Neural progenitor cell (in vitro differentiated cells): ENCODE results near the gene TMEM198.

Experiments
- EZH2 ChIP-seq: fragments of 200-600 bp; sonication (generic); IDR thresholded peaks from 2 replicates; pipeline ENCODE4 v1.6.1; 2017; ENCODE audit warnings: antibody characterized with exemption, mild to moderate bottlenecking, moderate library complexity
- TF ChIP-seq, protein P1 (sequence below): fragments of 200-600 bp; sonication (generic); IDR thresholded peaks from 2 replicates; pipeline ENCODE4 v1.5.1; 2017; ENCODE audit warnings: antibody characterized with exemption, mild to moderate bottlenecking

DNA sequence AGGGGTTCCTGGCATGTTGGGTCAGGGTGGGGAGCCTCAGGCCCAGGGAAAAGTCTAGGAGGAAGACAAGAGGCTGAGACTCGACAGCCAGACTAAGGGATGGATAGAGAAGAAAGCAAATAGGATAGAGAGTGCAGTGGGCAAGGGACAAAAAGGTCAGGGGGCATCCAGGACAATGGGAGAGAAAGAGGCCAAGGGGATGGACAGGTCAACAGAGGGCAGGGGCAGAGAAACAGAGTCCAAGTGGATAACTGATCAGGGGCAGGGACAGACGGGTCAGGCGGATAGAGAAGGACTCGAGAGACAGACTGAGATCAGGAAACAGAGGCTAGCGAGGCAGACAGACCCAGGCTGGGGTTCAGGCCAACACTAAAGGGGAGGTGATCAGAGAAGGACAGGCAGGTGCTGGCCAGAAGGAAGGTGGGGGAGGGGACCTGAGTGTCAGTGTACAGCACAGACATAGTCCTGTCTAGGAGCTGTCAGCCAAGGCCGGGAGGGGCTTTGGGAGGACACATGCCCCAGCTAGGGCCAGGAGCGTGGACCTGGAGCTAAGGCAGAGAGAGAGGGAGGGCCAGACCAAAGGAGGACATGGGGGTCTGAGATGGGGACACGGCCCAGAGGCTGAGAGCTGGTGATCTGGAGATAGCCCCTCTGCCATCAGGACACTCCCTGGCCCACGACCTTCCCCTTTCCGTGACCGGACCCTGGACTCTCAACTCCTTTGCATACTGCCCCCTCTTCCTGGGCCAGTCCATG, 17.3 kb upstream of the TMEM198 start:
- TF ChIP-seq, protein P1, sequence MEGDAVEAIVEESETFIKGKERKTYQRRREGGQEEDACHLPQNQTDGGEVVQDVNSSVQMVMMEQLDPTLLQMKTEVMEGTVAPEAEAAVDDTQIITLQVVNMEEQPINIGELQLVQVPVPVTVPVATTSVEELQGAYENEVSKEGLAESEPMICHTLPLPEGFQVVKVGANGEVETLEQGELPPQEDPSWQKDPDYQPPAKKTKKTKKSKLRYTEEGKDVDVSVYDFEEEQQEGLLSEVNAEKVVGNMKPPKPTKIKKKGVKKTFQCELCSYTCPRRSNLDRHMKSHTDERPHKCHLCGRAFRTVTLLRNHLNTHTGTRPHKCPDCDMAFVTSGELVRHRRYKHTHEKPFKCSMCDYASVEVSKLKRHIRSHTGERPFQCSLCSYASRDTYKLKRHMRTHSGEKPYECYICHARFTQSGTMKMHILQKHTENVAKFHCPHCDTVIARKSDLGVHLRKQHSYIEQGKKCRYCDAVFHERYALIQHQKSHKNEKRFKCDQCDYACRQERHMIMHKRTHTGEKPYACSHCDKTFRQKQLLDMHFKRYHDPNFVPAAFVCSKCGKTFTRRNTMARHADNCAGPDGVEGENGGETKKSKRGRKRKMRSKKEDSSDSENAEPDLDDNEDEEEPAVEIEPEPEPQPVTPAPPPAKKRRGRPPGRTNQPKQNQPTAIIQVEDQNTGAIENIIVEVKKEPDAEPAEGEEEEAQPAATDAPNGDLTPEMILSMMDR: no peak
- no peak for TF ChIP-seq EZH2
